Hepatocyte (in vitro differentiated cells): Measurements from ENCODE around the gene CD163L1.
"Not testable (repeated sequence)": the region's sequence is repeated elsewhere in the genome, so short reads cannot be mapped to it uniquely, and the experiment has no call there.

Experiments used
- CTCF ChIP-seq: fragments of 200-600 bp; sonication (generic); IDR thresholded peaks from 2 replicates; pipeline ENCODE4 v1.5.1; 2016; ENCODE audit warnings: antibody characterized with exemption, mild to moderate bottlenecking; ENCODE audit not compliant: poor library complexity
- EZH2 ChIP-seq: fragments of 200-600 bp; sonication (generic); IDR thresholded peaks from 2 replicates; pipeline ENCODE4 v1.6.1; 2016; ENCODE audit warnings: antibody characterized with exemption, mild to moderate bottlenecking, borderline replicate concordance
- EZH2phosphoT487 ChIP-seq: fragments of 200-600 bp; sonication (generic); IDR thresholded peaks from one replicate; pipeline ENCODE4 v1.6.1; 2018; ENCODE audit warnings: antibody characterized with exemption, mild to moderate bottlenecking, low read depth, moderate library complexity; ENCODE audit not compliant: unreplicated experiment, severe bottlenecking

GRCh38 chr12:7337790-7338189 lies 106.2 kb downstream of the CD163L1 start:
- not testable (repeated sequence) for TF ChIP-seq CTCF, EZH2, EZH2phosphoT487
